BE2C (cell line): ENCODE measurements around the gene C1orf105.

Experiments
- DNase-seq: peaks from one replicate; pipeline ENCODE4 v3.0.0-alpha.2; 2020
- H3K27me3 ChIP-seq: fragments of 250-450 bp; sonication (Bioruptor Pico); 2 replicates; pipeline ENCODE4 v1.5.1; 2020; ENCODE audit warnings: mild to moderate bottlenecking
- H3K36me3 ChIP-seq: fragments of 250-450 bp; sonication (Bioruptor Pico); 2 replicates; pipeline ENCODE4 v1.5.1; 2020; ENCODE audit warnings: mild to moderate bottlenecking
- H3K4me1 ChIP-seq: fragments of 250-450 bp; sonication (Bioruptor Pico); 2 replicates; pipeline ENCODE4 v1.5.1; 2020
- H3K4me3 ChIP-seq: 2 replicates; pipeline ENCODE4 v1.5.1; 2011; ENCODE audit warnings: low read depth, low read length
- H3K9me3 ChIP-seq: fragments of 250-450 bp; sonication (Bioruptor Pico); 2 replicates; pipeline ENCODE4 v1.5.1; 2020
- TF ChIP-seq, protein P1 (sequence below): IDR thresholded peaks from 2 replicates; pipeline ENCODE4 v1.5.1; 2012; ENCODE audit warnings: mild to moderate bottlenecking, low read depth, low read length

The C1orf105 gene

DNA sequence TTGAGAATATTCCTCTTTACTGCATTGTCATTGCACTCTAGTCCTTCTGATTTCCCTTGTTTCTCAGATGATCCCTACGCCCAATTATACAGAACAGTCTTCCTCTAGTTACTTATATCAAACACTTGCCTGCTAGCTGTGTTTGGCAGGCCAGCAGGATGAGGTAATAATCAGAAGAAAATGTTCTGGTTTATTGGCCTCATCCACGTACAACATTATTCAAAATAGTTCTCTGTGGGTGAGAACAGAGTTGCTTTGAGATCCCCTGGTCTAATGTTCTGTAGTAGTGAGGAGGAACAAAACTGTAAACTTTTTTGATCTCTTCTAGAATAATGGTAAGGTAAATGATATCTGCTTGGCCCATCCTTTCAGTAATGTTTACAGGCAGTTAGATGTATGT is 22.3 kb upstream of the C1orf105 start:
- H3K4me1 ChIP-seq = no peaks in the 10 kb centered on the region

DNA sequence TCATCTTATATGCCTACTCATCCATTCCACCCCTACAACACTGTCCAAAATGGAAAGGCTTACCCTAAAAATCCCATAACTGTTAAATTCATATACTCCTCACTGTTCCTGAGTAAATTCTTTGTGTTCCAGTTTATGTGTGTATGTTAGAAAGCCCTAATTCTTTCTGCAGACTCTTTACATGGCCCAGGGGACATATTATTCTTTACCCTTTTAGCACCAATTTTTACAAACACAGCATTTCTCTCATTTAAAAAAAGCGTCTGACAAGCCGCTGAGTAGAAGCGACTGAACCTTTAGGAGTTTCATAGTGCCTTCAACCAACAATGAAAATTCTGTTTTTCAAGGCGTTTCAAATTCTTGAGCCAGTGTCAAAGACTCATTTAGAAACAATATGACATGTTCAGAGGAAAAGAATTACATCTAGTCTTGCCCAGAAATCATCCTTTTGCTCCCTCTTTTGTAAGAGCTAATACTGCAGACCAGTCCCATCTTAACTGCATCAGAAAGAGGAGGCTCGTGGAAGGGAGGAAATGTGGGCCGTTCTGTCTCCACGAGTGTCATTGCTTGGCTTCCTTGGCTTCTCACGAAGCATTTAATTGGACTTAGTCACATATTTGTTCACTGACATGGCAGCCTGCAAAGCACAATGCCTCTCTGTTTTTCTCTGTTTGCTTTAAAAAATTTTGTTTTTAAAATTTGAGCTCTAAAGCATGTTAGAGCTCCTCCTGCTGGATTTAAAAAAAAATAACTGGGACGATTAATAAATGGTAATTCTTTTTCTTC is 21.3 kb upstream of the C1orf105 start:
- no peaks in the 10 kb centered on the region for H3K4me1 ChIP-seq
- H3K27me3 ChIP-seq = no peaks in the 10 kb centered on the region
- no peaks in the 10 kb centered on the region for H3K9me3 ChIP-seq
- no peak for DNase-seq
- no peaks in the 10 kb centered on the region for H3K36me3 ChIP-seq
- TF ChIP-seq, protein P1, sequence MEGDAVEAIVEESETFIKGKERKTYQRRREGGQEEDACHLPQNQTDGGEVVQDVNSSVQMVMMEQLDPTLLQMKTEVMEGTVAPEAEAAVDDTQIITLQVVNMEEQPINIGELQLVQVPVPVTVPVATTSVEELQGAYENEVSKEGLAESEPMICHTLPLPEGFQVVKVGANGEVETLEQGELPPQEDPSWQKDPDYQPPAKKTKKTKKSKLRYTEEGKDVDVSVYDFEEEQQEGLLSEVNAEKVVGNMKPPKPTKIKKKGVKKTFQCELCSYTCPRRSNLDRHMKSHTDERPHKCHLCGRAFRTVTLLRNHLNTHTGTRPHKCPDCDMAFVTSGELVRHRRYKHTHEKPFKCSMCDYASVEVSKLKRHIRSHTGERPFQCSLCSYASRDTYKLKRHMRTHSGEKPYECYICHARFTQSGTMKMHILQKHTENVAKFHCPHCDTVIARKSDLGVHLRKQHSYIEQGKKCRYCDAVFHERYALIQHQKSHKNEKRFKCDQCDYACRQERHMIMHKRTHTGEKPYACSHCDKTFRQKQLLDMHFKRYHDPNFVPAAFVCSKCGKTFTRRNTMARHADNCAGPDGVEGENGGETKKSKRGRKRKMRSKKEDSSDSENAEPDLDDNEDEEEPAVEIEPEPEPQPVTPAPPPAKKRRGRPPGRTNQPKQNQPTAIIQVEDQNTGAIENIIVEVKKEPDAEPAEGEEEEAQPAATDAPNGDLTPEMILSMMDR = peak; percentile 59
- H3K4me3 ChIP-seq = peak overlapping the region; percentile 45

More for the DNA sequence above, 22.3 kb upstream of the C1orf105 start:
- Histone ChIP-seq H3K36me3 (no peaks in the 10 kb centered on the region), H3K9me3 (no peaks in the 10 kb centered on the region), H3K27me3 (no peaks in the 10 kb centered on the region), H3K4me3 (no peak overlapping the region)
- TF ChIP-seq, protein P1 = no peak
- DNase-seq = no peak

DNA sequence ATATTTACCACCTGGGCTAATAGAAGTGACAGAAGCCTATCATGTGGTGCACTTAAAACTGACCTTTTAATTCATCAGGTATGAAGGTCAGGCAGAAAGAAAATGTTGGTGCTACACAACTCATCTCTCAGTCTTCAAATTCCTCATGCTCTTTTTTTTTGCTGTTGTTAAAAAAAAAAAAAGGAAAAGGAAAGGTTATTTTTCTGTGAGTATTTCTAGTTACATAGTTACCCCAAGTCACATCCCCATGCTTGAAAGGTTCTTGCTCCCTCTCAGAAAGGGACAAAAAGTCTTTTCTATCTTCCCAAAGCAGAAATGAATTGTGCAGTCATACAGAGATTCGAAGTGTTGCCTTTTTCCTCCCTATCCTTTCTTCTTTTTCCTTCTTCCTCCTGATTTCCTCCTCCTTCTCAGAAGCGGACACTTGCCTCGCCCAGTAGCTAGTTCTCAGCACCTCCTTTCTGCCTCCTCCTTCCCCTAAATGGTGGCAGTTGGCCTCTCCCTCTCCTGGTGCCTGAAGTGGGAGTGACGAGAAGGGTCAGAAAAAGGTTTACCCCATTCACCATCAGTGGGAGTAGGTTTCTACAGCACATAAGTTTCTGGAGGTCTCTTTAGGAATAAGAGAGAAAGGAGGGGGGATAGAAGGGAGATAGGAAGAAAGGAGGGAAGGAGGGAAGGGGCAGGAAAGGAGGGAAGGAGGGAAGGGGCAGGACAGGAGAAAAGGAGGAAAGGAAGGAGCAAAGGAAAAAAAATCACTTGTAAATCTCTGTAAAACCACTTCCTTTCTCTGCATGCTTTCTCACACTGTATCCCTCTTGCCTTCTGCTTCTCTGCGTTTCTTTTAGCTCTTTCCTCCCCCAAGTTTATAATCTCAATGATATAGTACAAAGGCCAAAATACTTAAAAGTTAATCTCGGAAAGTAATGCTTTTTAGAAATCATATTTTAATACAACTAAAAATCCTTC is 20.4 kb upstream of the C1orf105 start:
- H3K4me3 ChIP-seq = peak overlapping the region; percentile 45; the same call in 1 of the 2 replicates
- no peaks in the 10 kb centered on the region for H3K4me1 ChIP-seq
- no peaks in the 10 kb centered on the region for H3K9me3 ChIP-seq
- TF ChIP-seq, protein P1 = no peak
- DNase-seq = no peak
- H3K27me3 ChIP-seq = no peaks in the 10 kb centered on the region
- H3K36me3 ChIP-seq = no peaks in the 10 kb centered on the region

DNA sequence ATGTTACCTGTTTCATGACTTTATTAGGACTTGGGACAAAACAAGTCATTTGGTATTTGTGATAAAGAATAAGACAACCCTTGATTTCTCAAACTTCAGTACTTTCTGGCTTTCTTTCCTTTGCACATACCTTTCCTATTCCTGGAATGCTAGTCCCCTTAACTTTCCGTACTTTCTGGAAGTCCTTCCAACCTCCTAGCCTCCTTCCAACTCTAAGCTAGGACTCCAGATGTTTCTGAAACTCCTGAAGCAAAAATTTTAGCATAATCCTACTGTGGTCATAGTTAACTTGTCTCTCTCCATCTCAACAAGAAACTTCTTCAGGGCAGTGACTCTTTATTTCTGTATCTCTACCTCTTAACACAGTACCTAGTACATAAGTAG is 19.8 kb upstream of the C1orf105 start:
- Histone ChIP-seq H3K9me3 (no peaks in the 10 kb centered on the region), H3K4me3 (no peak overlapping the region), H3K27me3 (no peaks in the 10 kb centered on the region), H3K4me1 (no peaks in the 10 kb centered on the region), H3K36me3 (no peaks in the 10 kb centered on the region)
- TF ChIP-seq, protein P1 = no peak
- DNase-seq = no peak

DNA sequence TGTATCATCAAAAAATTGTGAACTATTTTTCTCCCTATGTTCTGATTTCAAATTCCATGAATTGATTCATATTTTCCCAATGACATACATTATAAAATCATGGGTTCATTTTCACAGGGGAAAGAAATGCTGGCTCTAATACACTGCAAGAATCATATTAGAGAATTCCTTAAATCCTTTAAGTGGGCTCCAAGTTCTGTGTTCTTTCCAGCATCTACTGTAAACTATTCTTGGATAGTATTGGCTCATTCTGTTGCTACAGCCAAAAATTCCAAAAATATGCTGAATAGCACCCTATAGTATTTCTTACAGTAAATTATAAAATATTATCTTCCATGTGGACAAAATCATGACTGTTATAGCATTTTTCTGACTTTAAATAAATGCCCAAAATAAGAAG is 19.0 kb upstream of the C1orf105 start:
- no peak for DNase-seq
- H3K4me3 ChIP-seq = no peak overlapping the region
- H3K27me3 ChIP-seq = no peaks in the 10 kb centered on the region
- H3K4me1 ChIP-seq = no peaks in the 10 kb centered on the region
- no peaks in the 10 kb centered on the region for H3K9me3 ChIP-seq
- H3K36me3 ChIP-seq = no peaks in the 10 kb centered on the region
- TF ChIP-seq, protein P1 = no peak
